Neural cell (in vitro differentiated cells): ENCODE measurements around the gene KANSL3.

Experiments
- CTCF ChIP-seq: fragments of 450-650 bp; IDR thresholded peaks from 2 replicates; pipeline ENCODE4 v1.5.1; 2014; ENCODE audit warnings: antibody characterized with exemption, mild to moderate bottlenecking, moderate library complexity; ENCODE audit not compliant: poor library complexity, severe bottlenecking
- EZH2 ChIP-seq: fragments of 200-600, 300-800 bp; shearing (Covaris generic), sonication (generic); IDR thresholded peaks from 2 replicates; pipeline ENCODE4 v1.6.1; 2014; ENCODE audit warnings: antibody characterized with exemption, low read length, borderline replicate concordance, mild to moderate bottlenecking; ENCODE audit not compliant: insufficient read depth, poor library complexity, severe bottlenecking

- no peak for TF ChIP-seq EZH2
- TF ChIP-seq CTCF, result no peak
Observed at GRCh38 chr2:96637385-96638143, 548 bp downstream of the KANSL3 start.
